ENCODE measurements around the gene CFAP46. TPM values are rescaled to one million over a fixed set of nuclear protein-coding genes. Genes with fewer than 3 reads are reported as not detected.

Gene CFAP46
- total RNA-seq, 6 donors from 2014 or later: 0.60 to 28.3 (median 8.0) TPM

DNA sequence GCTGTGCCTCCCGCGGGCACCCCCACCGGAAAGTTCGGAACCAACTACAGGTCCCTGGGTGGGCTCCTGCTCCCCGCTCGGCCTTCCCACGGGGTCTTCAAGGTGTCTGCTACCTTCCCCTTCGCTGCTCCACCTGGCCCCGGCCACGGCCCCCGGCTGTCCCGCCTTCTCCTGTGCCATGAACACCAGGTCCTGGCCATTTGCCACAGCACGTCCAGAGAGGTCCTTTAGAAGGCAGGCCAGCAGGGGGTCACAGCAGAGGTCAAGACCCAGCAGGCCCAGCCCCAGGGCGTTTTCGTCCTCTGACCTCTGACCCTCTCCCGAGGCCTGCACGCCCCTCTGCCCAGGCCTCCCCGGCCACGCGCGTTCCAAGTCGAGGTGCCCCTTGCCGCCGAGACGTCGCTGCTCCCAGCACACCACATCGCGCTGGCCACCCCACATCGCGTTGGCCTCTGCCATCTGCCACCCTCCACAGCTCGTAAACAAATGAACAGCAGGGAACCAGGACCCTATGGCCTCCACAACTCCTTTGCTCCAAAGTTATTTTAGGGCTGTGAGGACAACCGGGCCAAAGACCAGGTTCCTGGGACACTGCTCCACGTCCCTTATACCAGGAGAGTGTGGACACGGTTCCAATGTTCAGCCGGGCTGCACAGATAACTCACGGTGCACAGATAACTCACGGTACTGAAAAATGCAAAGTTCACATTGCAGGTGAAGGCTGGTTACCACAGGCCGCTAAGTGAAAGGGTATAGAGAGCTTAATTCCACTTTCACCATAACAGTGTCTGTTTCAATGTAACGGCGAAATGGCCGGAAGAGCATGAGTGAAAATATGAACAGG, 74.3 kb downstream of the CFAP46 start:
- H3K4me3 ChIP-seq: no peak overlapping the region
- peaks cover 0 to 9% (median 0%) of the 10 kb centered on the region in 4 donors for H3K9me3 ChIP-seq
- peaks cover 0 to under 1% (median 0%) of the 10 kb centered on the region in 4 donors for H3K27me3 ChIP-seq
- WGBS, 2 donors: 87 to 91% methylated on average over 41 of the region's 41 CpGs
- ATAC-seq (ENCODE audit: low FRiP score in 2 of 2): no peak
- DNase-seq: peak; percentile 14 to 73
- peaks cover 0 to 2% (median 0%) of the 10 kb centered on the region in 4 donors for H3K4me1 ChIP-seq
- no peaks in the 10 kb centered on the region for H3K36me3 ChIP-seq
- TF ChIP-seq EP300 (IDR thresholded peaks at IDR 0.05): no peak
- TF ChIP-seq POLR2A (IDR thresholded peaks at IDR 0.05): no peak
- TF ChIP-seq CTCF (IDR thresholded peaks at IDR 0.05): no peak
- TF ChIP-seq POLR2AphosphoS5 (IDR thresholded peaks at IDR 0.05): no peak
- no peak overlapping the region for H3K27ac ChIP-seq

- H3K4me3 ChIP-seq: no peak overlapping the region
- H3K27ac ChIP-seq: no peak overlapping the region
- H3K4me1 ChIP-seq: peaks cover 0 to 9% (median 0%) of the 10 kb centered on the region in 4 donors
- TF ChIP-seq POLR2A (IDR thresholded peaks at IDR 0.05) (no peak), CTCF (IDR thresholded peaks at IDR 0.05) (no peak)
- H3K9me3 ChIP-seq: peaks cover 0 to 9% (median 0%) of the 10 kb centered on the region in 4 donors
- H3K36me3 ChIP-seq: no peaks in the 10 kb centered on the region
- WGBS, 2 donors: 82 to 85% methylated on average over 14 to 29 of the region's 29 CpGs
- H3K27me3 ChIP-seq: peaks cover 0 to 6% (median 0%) of the 10 kb centered on the region in 4 donors
- ATAC-seq (ENCODE audit: low FRiP score in 2 of 2) (no peak), DNase-seq (peak; percentile 12 to 77)
Measured at GRCh38 chr10:132866601-132867381, 75.6 kb downstream of the CFAP46 start.

GRCh38 chr10:132865851-132866600, 76.3 kb downstream of the CFAP46 start:
- WGBS, 2 donors: 85 to 89% methylated on average over 20 to 28 of the region's 28 CpGs
- Histone ChIP-seq H3K27me3 (peaks cover 0 to 6% (median 0%) of the 10 kb centered on the region in 4 donors), H3K9me3 (peaks cover 0 to 5% (median 0%) of the 10 kb centered on the region in 4 donors), H3K4me3 (no peak overlapping the region), H3K4me1 (peaks cover 0 to 9% (median 0%) of the 10 kb centered on the region in 4 donors), H3K36me3 (no peaks in the 10 kb centered on the region), H3K27ac (no peak overlapping the region)
- TF ChIP-seq POLR2AphosphoS5 (IDR thresholded peaks at IDR 0.05) (no peak), EP300 (IDR thresholded peaks at IDR 0.05) (no peak)
- DNase-seq (peak; percentile 14 to 39), ATAC-seq (ENCODE audit: low FRiP score in 2 of 2) (no peak)

GRCh38 chr10:132865171-132865631, 77.2 kb downstream of the CFAP46 start:
- H3K27ac ChIP-seq: no peak overlapping the region
- WGBS, 2 donors: 17 to 28% methylated on average over 14 of the region's 14 CpGs
- H3K9me3 ChIP-seq: no peaks in the 10 kb centered on the region
- TF ChIP-seq POLR2AphosphoS5 (IDR thresholded peaks at IDR 0.05) (no peak), POLR2A (IDR thresholded peaks at IDR 0.05) (no peak), CTCF (IDR thresholded peaks at IDR 0.05) (no peak), EP300 (IDR thresholded peaks at IDR 0.05) (no peak)
- peaks cover 0 to 6% (median 0%) of the 10 kb centered on the region in 4 donors for H3K27me3 ChIP-seq
- DNase-seq (peak; percentile 18 to 68), ATAC-seq (ENCODE audit: low FRiP score in 2 of 2) (no peak)
- no peaks in the 10 kb centered on the region for H3K36me3 ChIP-seq
- H3K4me1 ChIP-seq: peaks cover 0 to 9% (median 0%) of the 10 kb centered on the region in 4 donors
- no peak overlapping the region for H3K4me3 ChIP-seq

Measured in upper lobe of left lung (tissue), 6 donors.